Memory B cell (primary cell): ENCODE results near the gene PLCB2.

ENCODE experiments used
- ATAC-seq: fragments of 150-1000 bp; cut with Tn5 transposase; 2 replicates; pipeline ENCODE4 v1.10.0; 2021; ENCODE audit warnings: low read depth, mild to moderate bottlenecking, moderate library complexity
- DNase-seq, 2 donors: peaks; one replicate each; pipeline ENCODE4 v3.0.0; 2022; ENCODE audit warnings: low spot score in 2 of 2
- H3K27ac Mint-ChIP-seq: one replicate; pipeline ENCODE4 v1.8.0; 2022; ENCODE audit warnings: mild to moderate bottlenecking, moderate library complexity, mixed read lengths
- H3K27me3 Mint-ChIP-seq: one replicate; pipeline ENCODE4 v1.8.0; 2022; ENCODE audit warnings: mixed read lengths
- H3K36me3 Mint-ChIP-seq: one replicate; pipeline ENCODE4 v1.8.0; 2022; ENCODE audit warnings: mild to moderate bottlenecking, mixed read lengths
- H3K4me1 Mint-ChIP-seq: one replicate; pipeline ENCODE4 v1.8.0; 2022; ENCODE audit warnings: mixed read lengths
- H3K4me3 Mint-ChIP-seq: one replicate; pipeline ENCODE4 v1.8.0; 2022; ENCODE audit warnings: mild to moderate bottlenecking, moderate library complexity, mixed read lengths
- H3K9me3 Mint-ChIP-seq: one replicate; pipeline ENCODE4 v1.8.0; 2022; ENCODE audit warnings: mixed read lengths

The PLCB2 gene

DNA sequence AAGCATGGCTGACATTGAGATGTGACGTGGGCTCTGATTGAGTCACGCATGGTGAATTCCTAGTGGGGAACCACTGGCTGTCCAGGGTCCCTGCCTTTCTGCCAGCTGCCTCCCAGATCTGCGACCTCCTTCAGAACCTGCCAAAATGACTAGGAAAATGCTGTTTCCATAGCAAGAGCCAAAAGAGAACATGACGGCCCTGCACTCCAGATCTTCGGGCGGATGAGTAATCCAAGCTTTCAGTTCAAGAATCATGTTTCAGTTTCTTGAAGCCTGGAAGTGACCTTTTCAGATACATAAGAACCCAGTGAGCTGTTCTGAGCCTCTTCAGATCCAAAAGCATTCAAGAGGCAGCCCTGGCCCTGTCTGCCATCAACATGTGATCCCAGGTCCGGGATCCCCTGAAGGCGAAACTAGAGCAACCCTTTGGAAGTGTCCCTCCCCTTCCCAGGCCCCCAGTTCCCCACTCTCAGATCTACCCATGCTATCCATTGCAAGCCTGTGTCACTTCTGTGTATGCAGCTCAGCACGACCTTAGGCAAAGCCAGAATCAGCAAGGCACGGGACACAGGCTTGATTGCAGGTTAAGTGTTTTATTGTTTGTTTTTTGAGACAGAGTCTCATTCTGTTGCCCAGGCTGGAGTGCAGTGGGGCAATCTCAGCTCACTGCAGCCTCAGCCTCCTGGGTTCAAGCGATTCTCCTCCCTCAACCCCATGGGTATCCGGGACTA is 44.5 kb downstream of the PLCB2 start:
- Mint-ChIP-seq H3K27ac (no peak overlapping the region), H3K4me3 (no peak overlapping the region), H3K36me3 (no peaks in the 10 kb centered on the region), H3K4me1 (no peaks in the 10 kb centered on the region), H3K9me3 (no peaks in the 10 kb centered on the region), H3K27me3 (peaks cover 2% of the 10 kb centered on the region)
- DNase-seq: no peak
- ATAC-seq: no peak

DNA sequence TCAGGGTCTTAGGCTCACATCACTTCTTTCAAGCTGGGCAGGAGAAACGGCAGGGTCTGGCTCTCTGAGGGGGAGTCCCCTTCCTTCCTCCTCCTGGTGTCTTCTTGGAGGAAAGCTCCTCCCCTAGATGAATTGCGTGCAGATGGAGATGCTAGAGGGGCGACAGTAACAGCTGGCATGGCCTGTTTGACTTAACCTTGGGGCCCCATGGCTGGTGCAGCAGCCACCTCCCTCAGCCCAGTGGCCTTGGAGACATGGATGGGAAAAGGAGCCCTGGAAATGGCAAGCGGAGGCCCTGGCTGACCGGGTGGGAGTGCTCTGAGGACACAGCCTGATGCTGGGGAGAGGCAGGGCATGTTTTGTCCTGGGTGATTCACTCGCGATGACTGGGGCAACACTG is 48.7 kb downstream of the PLCB2 start:
- H3K27me3 Mint-ChIP-seq: peaks cover 2% of the 10 kb centered on the region
- ATAC-seq: no peak
- H3K9me3 Mint-ChIP-seq: no peaks in the 10 kb centered on the region
- no peak overlapping the region for H3K4me3 Mint-ChIP-seq
- no peaks in the 10 kb centered on the region for H3K36me3 Mint-ChIP-seq
- peaks cover under 1% of the 10 kb centered on the region for H3K4me1 Mint-ChIP-seq
- H3K27ac Mint-ChIP-seq: no peak overlapping the region
- no peak for DNase-seq

DNA sequence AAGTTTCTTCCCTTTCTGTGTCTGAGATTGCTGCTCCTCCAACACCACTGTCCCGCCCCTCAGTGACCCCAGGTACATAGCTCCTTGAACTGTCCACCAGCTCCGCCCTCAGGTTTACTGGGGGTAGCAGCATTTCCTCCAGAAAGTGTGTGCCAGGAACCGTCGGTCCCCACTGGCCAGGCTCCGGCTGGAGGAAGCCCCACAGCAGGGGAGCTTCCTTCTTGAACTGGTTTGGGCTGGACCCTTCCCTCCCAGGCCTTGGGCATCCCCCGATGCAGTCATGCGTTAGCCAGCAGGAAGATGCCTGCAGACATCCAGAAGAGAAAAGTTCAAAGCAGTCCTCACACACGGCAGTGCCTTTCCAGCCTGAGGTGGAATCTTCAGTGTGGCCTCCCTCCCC is 49.2 kb downstream of the PLCB2 start:
- Mint-ChIP-seq H3K4me1 (peaks cover 6% of the 10 kb centered on the region), H3K4me3 (no peak overlapping the region), H3K27me3 (peaks cover 6% of the 10 kb centered on the region), H3K9me3 (no peaks in the 10 kb centered on the region), H3K27ac (no peak overlapping the region), H3K36me3 (no peaks in the 10 kb centered on the region)
- no peak for DNase-seq
- no peak for ATAC-seq

DNA sequence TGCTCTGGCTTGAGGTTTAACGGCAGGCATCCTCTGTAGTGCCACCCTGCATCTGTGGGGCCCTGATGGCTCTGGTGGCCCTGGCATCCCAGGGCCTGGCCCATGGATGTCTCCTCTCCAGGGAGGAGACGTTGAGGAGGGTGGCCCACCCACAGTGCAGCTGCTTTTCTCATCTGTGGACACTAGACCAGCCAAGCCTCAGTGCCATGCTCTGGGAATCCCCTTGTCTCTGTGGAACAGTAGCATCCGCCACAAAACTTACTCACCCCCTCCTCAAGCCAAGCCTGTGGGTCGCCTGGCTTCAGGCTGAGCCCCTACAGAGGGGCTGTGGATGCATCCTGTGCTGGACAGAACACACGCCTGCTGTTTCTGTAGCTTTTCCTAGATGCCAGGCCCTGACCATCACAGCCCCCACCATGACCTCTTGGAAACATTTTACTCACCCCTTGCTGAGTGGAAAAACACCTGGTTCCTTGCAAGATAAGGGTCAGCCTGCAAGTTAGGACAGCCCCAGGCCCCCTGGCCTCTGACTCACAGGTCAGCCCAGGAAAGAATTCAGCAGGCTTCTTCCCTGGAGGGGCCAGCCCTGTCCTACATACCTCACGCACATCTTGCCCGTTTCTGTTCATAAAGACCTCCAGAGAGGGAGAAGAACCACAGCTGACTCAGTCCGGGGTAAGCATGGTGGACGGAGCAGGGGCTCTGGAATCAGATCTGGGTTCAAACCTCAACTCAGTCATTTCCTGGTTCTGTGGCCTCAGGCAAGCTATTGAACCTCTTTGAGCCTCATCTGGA is 49.9 kb downstream of the PLCB2 start:
- Mint-ChIP-seq H3K27ac (no peak overlapping the region), H3K9me3 (no peaks in the 10 kb centered on the region), H3K27me3 (peaks cover 9% of the 10 kb centered on the region), H3K4me3 (no peak overlapping the region), H3K4me1 (peaks cover 11% of the 10 kb centered on the region), H3K36me3 (no peaks in the 10 kb centered on the region)
- DNase-seq (no peak), ATAC-seq (no peak)

DNA sequence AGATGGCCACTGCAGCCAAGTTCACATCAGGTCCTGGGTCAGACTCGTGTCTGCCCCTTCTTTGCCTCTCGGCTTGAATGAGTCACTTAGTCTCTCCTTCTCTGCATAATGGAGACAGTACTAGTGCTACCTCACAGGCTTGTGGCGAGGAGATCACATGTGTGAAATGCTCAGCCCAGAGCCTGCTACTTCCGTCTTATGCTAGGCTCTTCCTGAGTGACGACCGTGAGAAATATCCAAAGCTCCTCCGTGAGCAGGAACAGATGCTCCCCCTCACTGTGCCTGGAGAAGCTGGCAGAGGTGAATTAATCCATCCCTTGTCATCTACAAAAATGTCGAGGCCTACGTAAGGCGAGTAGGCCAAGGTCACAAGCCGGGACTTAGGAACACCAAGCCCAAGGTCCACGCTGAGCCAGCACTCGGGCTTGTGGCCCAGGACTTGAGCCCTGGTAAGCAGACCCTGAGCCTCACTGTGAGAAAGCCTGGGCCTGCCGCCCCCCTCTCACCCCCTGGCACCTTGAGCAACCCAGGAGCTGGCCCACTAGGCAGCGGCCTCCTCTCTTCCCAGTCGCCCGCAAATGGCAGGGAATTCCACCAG is 51.0 kb downstream of the PLCB2 start:
- H3K27ac Mint-ChIP-seq: no peak overlapping the region
- no peak for ATAC-seq
- peaks cover 11% of the 10 kb centered on the region for H3K4me1 Mint-ChIP-seq
- no peak for DNase-seq
- no peaks in the 10 kb centered on the region for H3K9me3 Mint-ChIP-seq
- peaks cover 10% of the 10 kb centered on the region for H3K27me3 Mint-ChIP-seq
- no peak overlapping the region for H3K4me3 Mint-ChIP-seq
- H3K36me3 Mint-ChIP-seq: no peaks in the 10 kb centered on the region

DNA sequence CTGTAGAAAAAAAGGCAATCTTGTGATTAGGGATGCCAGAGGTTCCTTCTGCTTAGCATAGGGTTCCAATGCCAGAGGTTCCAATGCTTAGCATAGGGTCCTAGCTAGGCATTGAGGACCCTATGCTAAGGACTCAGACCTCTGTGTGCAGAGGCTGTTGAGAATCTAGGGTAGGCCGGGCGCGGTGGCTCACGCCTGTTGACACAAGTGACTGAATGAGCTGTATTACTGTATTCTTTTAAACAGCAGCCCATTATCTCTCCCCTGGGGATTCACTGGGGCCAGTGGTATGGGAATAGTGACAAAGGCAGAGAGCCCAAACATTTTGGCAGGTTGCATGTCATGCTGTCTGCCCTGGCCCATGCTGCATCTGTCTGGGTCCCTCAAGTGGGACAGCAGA is 52.7 kb downstream of the PLCB2 start:
- Mint-ChIP-seq H3K36me3 (no peaks in the 10 kb centered on the region), H3K27me3 (peaks cover 11% of the 10 kb centered on the region), H3K27ac (no peak overlapping the region), H3K4me1 (peaks cover 11% of the 10 kb centered on the region), H3K9me3 (no peaks in the 10 kb centered on the region), H3K4me3 (no peak overlapping the region)
- ATAC-seq (no peak), DNase-seq (no peak)

DNA sequence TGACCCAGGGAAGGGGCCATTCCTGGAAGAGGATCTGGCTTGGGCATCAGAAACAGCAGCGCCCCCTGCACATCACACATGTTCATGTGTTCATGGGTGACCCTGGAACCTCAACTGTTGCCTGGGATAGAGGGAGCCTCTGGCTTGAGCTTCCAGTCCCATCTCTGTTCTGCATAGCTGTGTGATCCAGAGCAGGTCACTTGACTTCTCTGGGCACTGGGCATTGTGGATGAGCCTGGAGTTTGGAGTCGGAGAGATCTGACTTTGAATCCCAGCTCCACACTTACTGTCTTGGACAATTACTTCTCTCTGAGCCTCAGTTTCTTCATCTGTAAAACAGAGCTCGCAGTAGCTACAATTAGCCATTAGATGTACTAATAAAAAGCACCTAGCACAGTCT is 53.3 kb downstream of the PLCB2 start:
- Mint-ChIP-seq H3K9me3 (no peaks in the 10 kb centered on the region), H3K27ac (no peak overlapping the region), H3K4me3 (no peak overlapping the region)

DNA sequence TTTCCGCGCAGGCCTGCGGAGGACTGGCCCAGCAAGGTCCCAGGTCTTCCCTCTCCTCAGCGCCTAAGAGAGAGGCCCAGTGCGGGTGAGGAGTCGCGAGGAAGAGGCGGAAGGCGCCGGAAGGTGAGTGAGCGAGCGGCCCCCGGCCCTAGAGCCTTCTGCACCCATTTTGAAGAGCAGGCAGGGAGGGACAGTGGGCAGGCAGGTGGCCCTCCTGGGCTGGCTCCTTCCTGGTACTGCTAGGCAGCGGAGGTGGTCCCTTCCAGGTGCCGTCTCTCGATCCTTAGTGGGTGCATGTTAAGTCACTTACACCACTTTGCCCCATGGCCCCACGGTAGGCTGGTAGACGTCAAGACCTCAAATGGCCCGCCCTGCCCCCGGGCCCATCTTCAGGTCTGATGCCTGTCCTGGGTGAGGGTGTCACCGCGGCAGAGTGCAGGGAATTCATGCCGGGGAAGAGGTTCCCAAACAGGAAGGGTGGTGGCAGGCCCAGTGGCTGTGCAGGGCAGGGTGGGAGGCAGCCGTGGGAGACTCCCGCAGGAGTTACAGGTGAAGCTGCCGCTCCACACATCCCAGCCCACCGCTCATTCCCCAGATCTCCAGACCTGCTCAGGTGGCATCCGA is 54.5 kb downstream of the PLCB2 start:
- H3K4me1 Mint-ChIP-seq: peaks cover 11% of the 10 kb centered on the region
- no peak overlapping the region for H3K27ac Mint-ChIP-seq
- no peaks in the 10 kb centered on the region for H3K36me3 Mint-ChIP-seq
- H3K4me3 Mint-ChIP-seq: peak overlapping the region; percentile 78
- no peaks in the 10 kb centered on the region for H3K9me3 Mint-ChIP-seq
- ATAC-seq: no peak
- DNase-seq: no peak
- peaks cover 11% of the 10 kb centered on the region for H3K27me3 Mint-ChIP-seq

More for the DNA sequence above, 53.3 kb downstream of the PLCB2 start:
- no peak for ATAC-seq
- peaks cover 11% of the 10 kb centered on the region for H3K4me1 Mint-ChIP-seq
- no peak for DNase-seq
- no peaks in the 10 kb centered on the region for H3K36me3 Mint-ChIP-seq
- H3K27me3 Mint-ChIP-seq: peaks cover 11% of the 10 kb centered on the region

DNA sequence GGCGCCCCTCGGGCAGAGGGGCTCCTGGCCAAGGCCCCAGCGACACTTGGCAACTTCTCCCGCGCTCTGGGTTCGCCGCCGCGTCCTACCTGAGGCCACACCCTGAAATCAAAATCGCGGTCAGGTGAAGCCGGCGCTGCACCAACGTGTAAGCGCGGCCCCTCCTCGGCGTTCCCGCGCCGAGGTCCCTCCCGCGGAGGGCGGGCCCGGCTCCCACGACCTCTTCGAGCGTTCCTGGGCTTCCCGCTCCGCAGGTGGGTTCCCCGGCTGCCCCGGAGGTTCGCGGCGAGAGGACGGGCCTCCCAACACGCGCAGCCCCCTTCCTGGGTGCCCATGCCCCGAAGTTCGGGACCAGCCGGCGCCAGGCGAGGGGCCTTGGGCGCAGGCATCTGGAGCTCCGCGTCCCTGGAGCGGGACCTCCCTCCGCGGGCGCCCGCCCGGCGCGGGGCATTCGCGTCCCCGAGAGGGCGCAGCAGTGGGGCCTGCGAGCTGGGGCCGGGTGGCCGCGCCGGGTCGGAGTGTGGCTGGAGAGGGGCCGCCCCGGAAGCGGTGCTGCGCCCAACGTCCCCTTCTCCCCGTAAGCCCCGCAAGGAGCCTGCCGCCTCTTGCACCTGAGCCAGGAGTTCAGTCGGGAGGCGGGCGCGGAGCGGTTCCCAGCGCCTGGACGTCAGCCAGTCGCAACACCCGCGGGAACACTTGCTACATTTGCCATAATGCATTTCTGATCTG is 55.1 kb downstream of the PLCB2 start:
- Mint-ChIP-seq H3K4me3 (peak overlapping the region; percentile 78), H3K27me3 (peaks cover 11% of the 10 kb centered on the region), H3K27ac (no peak overlapping the region), H3K9me3 (no peaks in the 10 kb centered on the region), H3K4me1 (peaks cover 11% of the 10 kb centered on the region), H3K36me3 (no peaks in the 10 kb centered on the region)
- DNase-seq: no peak
- peak; percentile 72 for ATAC-seq

DNA sequence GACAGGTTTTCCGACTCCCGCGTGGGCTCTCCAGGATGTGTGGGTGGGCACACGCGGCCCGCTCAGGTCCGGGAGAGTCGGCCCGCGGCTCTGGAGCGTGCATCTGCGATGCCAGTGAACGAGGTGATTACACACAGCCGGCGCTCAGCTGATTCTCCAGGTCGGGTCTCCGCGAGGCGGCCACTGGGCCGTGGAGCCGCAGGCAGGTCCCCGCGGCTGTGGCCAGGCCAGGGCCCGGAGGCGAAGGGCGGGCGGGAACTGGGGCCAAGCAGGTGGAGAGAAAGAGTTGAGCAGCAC is 55.6 kb downstream of the PLCB2 start:
- no peaks in the 10 kb centered on the region for H3K9me3 Mint-ChIP-seq
- H3K27me3 Mint-ChIP-seq: peaks cover 11% of the 10 kb centered on the region
- H3K4me3 Mint-ChIP-seq: peak overlapping the region; percentile 40
- no peak for DNase-seq
- peaks cover 11% of the 10 kb centered on the region for H3K4me1 Mint-ChIP-seq
- no peak overlapping the region for H3K27ac Mint-ChIP-seq
- H3K36me3 Mint-ChIP-seq: no peaks in the 10 kb centered on the region
- no peak for ATAC-seq

DNA sequence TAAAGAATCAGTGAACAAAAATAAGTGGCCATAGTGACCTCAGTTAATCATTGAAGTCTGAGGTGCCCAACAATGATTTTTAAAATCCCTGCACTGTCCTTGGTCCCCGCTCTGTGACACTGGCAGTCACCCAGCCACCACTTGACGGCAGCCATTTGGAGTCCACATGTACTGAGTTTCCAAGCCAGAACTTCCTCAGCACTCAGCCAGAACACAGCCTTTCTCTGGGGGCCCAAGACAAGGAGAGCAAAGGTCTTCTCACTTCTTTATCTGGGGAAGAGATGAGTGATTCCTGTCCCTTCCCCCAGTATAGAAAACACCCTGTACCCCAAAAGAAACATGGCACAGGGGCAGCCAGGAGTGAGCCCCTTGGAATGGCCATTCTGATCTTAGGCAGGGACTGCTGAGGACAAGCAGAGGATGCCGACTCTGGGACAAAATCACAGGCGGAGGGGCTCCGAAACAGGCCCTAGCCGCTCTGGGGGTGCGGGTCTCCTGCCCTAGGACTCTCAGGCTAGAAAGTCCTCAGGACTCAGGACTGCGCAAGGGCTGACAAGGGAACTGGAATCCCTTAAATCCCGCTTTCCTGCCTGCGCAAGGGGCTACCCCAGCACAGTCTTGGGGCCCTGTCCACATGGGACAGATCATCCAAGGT is 56.1 kb downstream of the PLCB2 start:
- Mint-ChIP-seq H3K4me1 (peaks cover 11% of the 10 kb centered on the region), H3K9me3 (no peaks in the 10 kb centered on the region), H3K36me3 (no peaks in the 10 kb centered on the region), H3K27me3 (peaks cover 11% of the 10 kb centered on the region), H3K27ac (no peak overlapping the region), H3K4me3 (peak overlapping the region; percentile 40)
- DNase-seq (no peak), ATAC-seq (no peak)

DNA sequence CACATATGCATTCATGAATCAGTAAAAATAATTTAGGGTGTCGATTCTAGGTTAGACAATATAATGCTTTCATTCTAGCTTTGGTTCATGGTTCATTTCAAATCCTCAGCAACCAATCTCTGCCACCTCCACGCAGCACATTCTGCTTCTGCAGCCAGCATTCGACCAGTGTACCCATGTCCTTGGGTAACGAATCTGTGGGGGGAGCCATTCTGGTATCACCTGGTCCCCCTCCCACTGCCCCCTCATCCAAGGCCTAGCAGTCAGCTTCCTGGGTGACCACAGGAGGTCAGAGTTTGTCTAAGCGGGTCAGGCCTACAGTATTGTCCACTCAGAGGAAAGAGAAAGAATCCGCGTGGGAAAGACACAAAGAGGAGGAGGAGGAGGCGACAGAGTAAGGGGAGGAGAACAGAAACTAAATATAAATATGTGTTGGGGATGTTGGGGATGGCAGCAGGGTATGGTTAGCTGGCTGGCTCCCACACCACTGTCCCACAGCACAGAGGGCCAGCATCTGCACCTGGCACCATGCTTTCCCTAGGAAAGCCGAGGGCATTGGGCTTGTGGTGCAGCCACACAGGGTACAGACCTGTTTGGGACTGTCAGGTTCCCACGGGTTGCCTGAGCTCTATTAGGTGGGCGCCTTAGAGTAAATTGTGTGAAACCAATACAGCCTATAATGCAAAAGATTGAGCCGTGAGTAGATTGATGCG is 56.8 kb downstream of the PLCB2 start:
- H3K4me1 Mint-ChIP-seq: peaks cover 11% of the 10 kb centered on the region
- DNase-seq (no peak), ATAC-seq (no peak)
- H3K36me3 Mint-ChIP-seq: no peaks in the 10 kb centered on the region
- no peak overlapping the region for H3K27ac Mint-ChIP-seq
- no peaks in the 10 kb centered on the region for H3K9me3 Mint-ChIP-seq
- peaks cover 11% of the 10 kb centered on the region for H3K27me3 Mint-ChIP-seq
- peak overlapping the region; percentile 40 for H3K4me3 Mint-ChIP-seq

DNA sequence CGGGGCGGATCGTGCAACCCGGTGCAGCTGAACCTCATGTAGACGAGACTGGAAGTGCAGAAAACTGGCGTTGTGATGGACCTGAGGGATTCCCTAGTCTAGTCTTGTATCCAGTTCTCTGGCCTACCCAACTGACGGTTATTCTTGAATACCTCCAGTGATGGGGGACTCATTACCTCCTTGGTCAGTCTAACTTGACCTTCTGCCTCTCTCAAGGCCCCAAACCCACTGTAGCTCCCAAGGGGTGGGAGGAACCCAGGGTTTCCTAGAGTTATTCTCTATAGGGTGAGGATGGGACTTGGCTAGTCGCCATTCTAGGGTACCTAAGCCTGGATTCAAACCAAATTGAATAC is 57.5 kb downstream of the PLCB2 start:
- Mint-ChIP-seq H3K4me1 (peaks cover 11% of the 10 kb centered on the region), H3K4me3 (no peak overlapping the region)
- DNase-seq: no peak

More for the DNA sequence above, 57.5 kb downstream of the PLCB2 start:
- Mint-ChIP-seq H3K27ac (no peak overlapping the region), H3K9me3 (no peaks in the 10 kb centered on the region), H3K36me3 (no peaks in the 10 kb centered on the region), H3K27me3 (peaks cover 11% of the 10 kb centered on the region)
- no peak for ATAC-seq
